B cell (primary cell): ENCODE results near the gene ENTPD1. TPM values are rescaled to one million over a fixed set of nuclear protein-coding genes. Genes with fewer than 3 reads are reported as not detected.

Experiments
- ATAC-seq: fragments of 200-7000 bp; cut with Tn5 transposase; one replicate; pipeline ENCODE4 v1.10.0; 2021; ENCODE audit warnings: low read depth, mild to moderate bottlenecking, moderate number of reproducible peaks, moderate library complexity
- CTCF ChIA-PET: fragments of 350-600 bp; sonication (Branson Sonifier 250); formaldehyde crosslinking; loops from one replicate; lab custom pipeline; 2021; ENCODE audit warnings: antibody characterized with exemption, inconsistent platforms; lab: Charles Lee
- POLR2A ChIA-PET: fragments of 350-600 bp; sonication (Branson Sonifier 250); formaldehyde crosslinking; loops from one replicate; lab custom pipeline; 2021; ENCODE audit warnings: antibody characterized with exemption; lab: Charles Lee
- DNase-seq: peaks from one replicate; pipeline ENCODE4 v3.0.0; 2013
- H2AFZ ChIP-seq: 2 replicates; pipeline ENCODE4 v1.6.1; 2012; ENCODE audit warnings: mild to moderate bottlenecking, low read depth, low read length; ENCODE audit not compliant: insufficient read depth, poor library complexity, severe bottlenecking
- H3K27ac ChIP-seq, 2 donors: 1 replicate in 1 of 2; 2 replicates in 1 of 2; pipeline ENCODE4 v1.5.1; 2012 to 2013; ENCODE audit warnings: low read length in 2 of 2, mild to moderate bottlenecking in 2 of 2, moderate library complexity in 1 of 2
- H3K27me3 ChIP-seq, 4 experiments: fragments of 200-600 bp in 1 of 4; sonication (generic) in 1 of 4; replicated peaks in 1 of 4; 1 replicate in 2 of 4; 2 replicates in 2 of 4; pipeline versions ENCODE4 v1.6.1 to v1.7.0; 2013 to 2016; ENCODE audit warnings: low read length in 3 of 4, mild to moderate bottlenecking in 2 of 4, mixed read lengths in 1 of 4, moderate library complexity in 1 of 4; ENCODE audit not compliant: insufficient read depth in 4 of 4, control insufficient read depth in 3 of 4; ENCODE audit errors: control extremely low read depth in 1 of 4
- H3K36me3 ChIP-seq, 2 experiments: replicated peaks in 1 of 2; 1 replicate in 1 of 2; 2 replicates in 1 of 2; pipeline versions ENCODE4 v1.6.1 to v1.7.1; 2013; ENCODE audit warnings: low read length in 1 of 2; ENCODE audit not compliant: insufficient read depth in 2 of 2, control insufficient read depth in 1 of 2; ENCODE audit errors: control extremely low read depth in 1 of 2, extremely low read depth in 1 of 2
- H3K4me1 ChIP-seq, 2 donors: fragments of 200-600 bp in 1 of 2; sonication (generic) in 1 of 2; 1 replicate in 1 of 2; 2 replicates in 1 of 2; pipeline versions ENCODE4 v1.5.1 to v1.6.1; 2013 to 2017; ENCODE audit warnings: low read length in 2 of 2; ENCODE audit not compliant: control insufficient read depth in 2 of 2, insufficient read depth in 2 of 2
- H3K4me2 ChIP-seq: replicated peaks from 2 replicates; pipeline ENCODE3; 2012; ENCODE audit warnings: mild to moderate bottlenecking, low read depth, low read length; ENCODE audit not compliant: poor library complexity, severe bottlenecking
- H3K4me3 ChIP-seq, 5 experiments: fragments of 200-600 bp in 1 of 5; sonication (generic) in 1 of 5; 1 replicate in 3 of 5; 2 replicates in 2 of 5; pipeline versions ENCODE4 v1.5.1 to v1.7.0; 2011 to 2016; ENCODE audit warnings: low read length in 4 of 5, mild to moderate bottlenecking in 4 of 5, low read depth in 2 of 5, control low read depth in 1 of 5, moderate library complexity in 1 of 5; ENCODE audit not compliant: insufficient read depth in 1 of 5; ENCODE audit errors: control extremely low read depth in 1 of 5, extremely low read depth in 1 of 5
- H3K79me2 ChIP-seq: fragments of 200-600 bp; sonication (generic); one replicate; pipeline ENCODE4 v1.6.0; 2016; ENCODE audit warnings: low read length; ENCODE audit not compliant: control insufficient read depth, insufficient read depth
- H3K9ac ChIP-seq: fragments of 200-600 bp; sonication (generic); 2 replicates; pipeline ENCODE4 v1.6.1; 2017; ENCODE audit warnings: mild to moderate bottlenecking, low read length, moderate library complexity
- H3K9me3 ChIP-seq, 3 donors: one replicate each; pipeline versions ENCODE4 v1.6.1 to v1.7.1; 2013; ENCODE audit warnings: low read length in 2 of 3; ENCODE audit not compliant: control insufficient read depth in 2 of 3, insufficient read depth in 1 of 3; ENCODE audit errors: control extremely low read depth in 1 of 3
- H4K20me1 ChIP-seq: 2 replicates; pipeline ENCODE4 v1.6.0; 2012; ENCODE audit warnings: mild to moderate bottlenecking, low read length; ENCODE audit not compliant: insufficient read depth, control insufficient read depth, poor library complexity, severe bottlenecking
- H3K27ac Mint-ChIP-seq: one replicate; pipeline ENCODE4 v1.8.0; 2021; ENCODE audit warnings: mixed read lengths
- H3K27me3 Mint-ChIP-seq: one replicate; pipeline ENCODE4 v1.8.0; 2021; ENCODE audit warnings: mixed read lengths
- H3K4me1 Mint-ChIP-seq: one replicate; pipeline ENCODE4 v1.8.0; 2021; ENCODE audit warnings: mixed read lengths
- H3K4me3 Mint-ChIP-seq: one replicate; pipeline ENCODE4 v1.8.0; 2021; ENCODE audit warnings: mixed read lengths
- H3K9me3 Mint-ChIP-seq: one replicate; pipeline ENCODE4 v1.8.0; 2022; ENCODE audit warnings: mixed read lengths; ENCODE audit not compliant: insufficient read depth
- EZH2 ChIP-seq: IDR thresholded peaks from 2 replicates; pipeline ENCODE4 v1.6.1; 2012; ENCODE audit warnings: borderline replicate concordance, low read depth, mild to moderate bottlenecking, moderate library complexity, low read length; ENCODE audit not compliant: insufficient read depth, poor library complexity, severe bottlenecking
- WGBS: methylation state at CpG from one replicate; pipeline ENCODE4 v1.1.5; 2013; ENCODE audit warnings: missing lambda C conversion rate; ENCODE audit not compliant: insufficient coverage; 5-methylcytosine and 5-hydroxymethylcytosine counted together
- intact Hi-C: fragments of 100-400 bp; cut with micrococcal nuclease; formaldehyde crosslinking; loops from one replicate; pipeline ENCODE4 v1.10.0; 2022
- polyA minus RNA-seq: library from RNA; depleted of rRNA, polyadenylated mRNA; stranded (reverse); fragments of >200 nt; gene quantifications from 2 replicates; pipeline ENCODE4 v1.2.3, GENCODE V29; 2012
- polyA plus RNA-seq: library from polyadenylated mRNA; depleted of rRNA; stranded (reverse); fragments of >200 nt; gene quantifications from 2 replicates; pipeline ENCODE4 v1.2.3, GENCODE V29; 2012
- total RNA-seq, 2 donors: library from RNA; stranded (reverse); fragments of 120-200 nt in 1 of 2; gene quantifications; 1 replicate in 1 of 2; 2 replicates in 1 of 2; pipeline versions ENCODE4 v1.2.3 to v1.2.4, GENCODE V29; 2013 to 2022
- TF ChIP-seq, protein P1 (sequence below): fragments of 200-600 bp; IDR thresholded peaks from one replicate; pipeline ENCODE4 v1.8.0; 2022; ENCODE audit warnings: antibody characterized with exemption, mild to moderate bottlenecking

Gene ENTPD1, protein sequence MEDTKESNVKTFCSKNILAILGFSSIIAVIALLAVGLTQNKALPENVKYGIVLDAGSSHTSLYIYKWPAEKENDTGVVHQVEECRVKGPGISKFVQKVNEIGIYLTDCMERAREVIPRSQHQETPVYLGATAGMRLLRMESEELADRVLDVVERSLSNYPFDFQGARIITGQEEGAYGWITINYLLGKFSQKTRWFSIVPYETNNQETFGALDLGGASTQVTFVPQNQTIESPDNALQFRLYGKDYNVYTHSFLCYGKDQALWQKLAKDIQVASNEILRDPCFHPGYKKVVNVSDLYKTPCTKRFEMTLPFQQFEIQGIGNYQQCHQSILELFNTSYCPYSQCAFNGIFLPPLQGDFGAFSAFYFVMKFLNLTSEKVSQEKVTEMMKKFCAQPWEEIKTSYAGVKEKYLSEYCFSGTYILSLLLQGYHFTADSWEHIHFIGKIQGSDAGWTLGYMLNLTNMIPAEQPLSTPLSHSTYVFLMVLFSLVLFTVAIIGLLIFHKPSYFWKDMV
- total RNA-seq, result 96.3 and 108 TPM in 2 replicates
- 69.9 TPM for total RNA-seq (2013)
- polyA plus RNA-seq, result 17.6 and 25.9 TPM in 2 replicates
- 53.5 and 58.9 TPM in 2 replicates for polyA minus RNA-seq

DNA sequence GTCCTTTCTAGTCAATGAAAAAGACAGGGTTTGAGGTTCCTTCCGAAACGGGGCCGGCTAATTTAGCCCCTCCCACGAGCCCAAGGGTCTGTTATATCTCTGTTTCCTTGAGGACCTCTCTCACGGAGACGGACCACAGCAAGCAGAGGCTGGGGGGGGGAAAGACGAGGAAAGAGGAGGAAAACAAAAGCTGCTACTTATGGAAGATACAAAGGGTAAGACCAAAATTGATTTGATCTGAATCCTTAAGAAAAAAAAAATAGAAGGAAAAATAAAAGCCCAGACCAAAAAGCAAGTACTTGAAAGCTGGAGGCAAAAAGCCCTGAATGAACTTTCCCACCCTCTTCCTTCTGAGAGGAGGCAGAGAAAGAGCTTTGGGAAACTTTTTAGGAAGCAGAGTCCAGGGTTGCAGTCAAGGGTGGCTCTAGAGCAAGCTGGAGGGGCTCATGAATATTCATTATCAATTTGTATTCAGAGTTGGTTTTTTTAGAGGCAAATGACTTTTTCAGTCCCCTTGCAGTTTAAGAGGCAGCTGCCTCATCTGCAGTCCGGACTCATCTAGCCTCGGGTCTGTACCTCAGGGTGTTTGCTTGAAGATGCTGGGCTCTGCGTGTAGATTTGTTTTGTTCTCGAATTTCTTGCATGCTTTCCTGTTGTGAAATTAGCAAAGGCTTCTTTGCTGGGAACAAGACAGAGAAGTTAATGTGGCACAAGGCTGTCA, at the start of gene ENTPD1:
Gene ENTPD1, plus strand, starts transcription at position 123 of the 721 bp plus-strand sequence. Its CDS starts 77 bp downstream, at position 200.
- H3K4me1 ChIP-seq, result peaks cover 54 to 56% of the 10 kb centered on the region in 2 donors
- H3K4me3 Mint-ChIP-seq, result peak within 1 kb of the TSS; percentile 99
- peak within 1 kb of the TSS; percentile 72 for H2AFZ ChIP-seq
- peak within 1 kb of the TSS; percentile 86 for H3K4me2 ChIP-seq
- H3K4me1 Mint-ChIP-seq, result peaks cover 59% of the 10 kb centered on the region
- no peaks in the 10 kb centered on the region for H3K36me3 ChIP-seq
- CTCF ChIA-PET, result interaction anchor here (0.7 to 10.4 kb wide), 13 partner anchors 10 to 108 kb away, joined by 3 to 279 read pairs (median 11); partner anchors contain the start of gene TCTN3
- no peaks in the 10 kb centered on the region for H3K9me3 Mint-ChIP-seq
- peak within 1 kb of the TSS; percentile 84 for H3K9ac ChIP-seq
- ATAC-seq, result peak; percentile 22
- H3K4me3 ChIP-seq, result peak within 1 kb of the TSS; percentile 55 to 86 (median 68)
- 8% methylated on average over 7 of the region's 11 CpGs for WGBS
- DNase-seq, result peak; percentile 67
- peaks cover 59% of the 10 kb centered on the region for H3K79me2 ChIP-seq
- no peak for TF ChIP-seq EZH2
- TF ChIP-seq, protein P1, sequence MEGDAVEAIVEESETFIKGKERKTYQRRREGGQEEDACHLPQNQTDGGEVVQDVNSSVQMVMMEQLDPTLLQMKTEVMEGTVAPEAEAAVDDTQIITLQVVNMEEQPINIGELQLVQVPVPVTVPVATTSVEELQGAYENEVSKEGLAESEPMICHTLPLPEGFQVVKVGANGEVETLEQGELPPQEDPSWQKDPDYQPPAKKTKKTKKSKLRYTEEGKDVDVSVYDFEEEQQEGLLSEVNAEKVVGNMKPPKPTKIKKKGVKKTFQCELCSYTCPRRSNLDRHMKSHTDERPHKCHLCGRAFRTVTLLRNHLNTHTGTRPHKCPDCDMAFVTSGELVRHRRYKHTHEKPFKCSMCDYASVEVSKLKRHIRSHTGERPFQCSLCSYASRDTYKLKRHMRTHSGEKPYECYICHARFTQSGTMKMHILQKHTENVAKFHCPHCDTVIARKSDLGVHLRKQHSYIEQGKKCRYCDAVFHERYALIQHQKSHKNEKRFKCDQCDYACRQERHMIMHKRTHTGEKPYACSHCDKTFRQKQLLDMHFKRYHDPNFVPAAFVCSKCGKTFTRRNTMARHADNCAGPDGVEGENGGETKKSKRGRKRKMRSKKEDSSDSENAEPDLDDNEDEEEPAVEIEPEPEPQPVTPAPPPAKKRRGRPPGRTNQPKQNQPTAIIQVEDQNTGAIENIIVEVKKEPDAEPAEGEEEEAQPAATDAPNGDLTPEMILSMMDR, result no peak
- peak within 1 kb of the TSS; percentile 58 to 94 for H3K27ac ChIP-seq
- no peaks in the 10 kb centered on the region for H3K27me3 Mint-ChIP-seq
- no peaks in the 10 kb centered on the region for H4K20me1 ChIP-seq
- H3K9me3 ChIP-seq, result no peaks in the 10 kb centered on the region
- H3K27me3 ChIP-seq, result no peaks in the 10 kb centered on the region
- intact Hi-C loops, result loop anchor here (1.0 to 5.0 kb wide), 4 partner anchors 11 to 516 kb away; partner anchors contain the start of gene BLNK
- POLR2A ChIA-PET, result interaction anchor here (0.8 to 5.4 kb wide), 9 partner anchors 11 to 85 kb away, joined by 4 to 47 read pairs (median 12); partner anchors contain the start of gene TCTN3
- peak within 1 kb of the TSS; percentile 97 for H3K27ac Mint-ChIP-seq
